Measurements from ENCODE around the gene GADD45B.

GRCh38 chr19:2458054-2458453 is 17.9 kb upstream of the GADD45B start:
- TF ChIP-seq, protein P1, sequence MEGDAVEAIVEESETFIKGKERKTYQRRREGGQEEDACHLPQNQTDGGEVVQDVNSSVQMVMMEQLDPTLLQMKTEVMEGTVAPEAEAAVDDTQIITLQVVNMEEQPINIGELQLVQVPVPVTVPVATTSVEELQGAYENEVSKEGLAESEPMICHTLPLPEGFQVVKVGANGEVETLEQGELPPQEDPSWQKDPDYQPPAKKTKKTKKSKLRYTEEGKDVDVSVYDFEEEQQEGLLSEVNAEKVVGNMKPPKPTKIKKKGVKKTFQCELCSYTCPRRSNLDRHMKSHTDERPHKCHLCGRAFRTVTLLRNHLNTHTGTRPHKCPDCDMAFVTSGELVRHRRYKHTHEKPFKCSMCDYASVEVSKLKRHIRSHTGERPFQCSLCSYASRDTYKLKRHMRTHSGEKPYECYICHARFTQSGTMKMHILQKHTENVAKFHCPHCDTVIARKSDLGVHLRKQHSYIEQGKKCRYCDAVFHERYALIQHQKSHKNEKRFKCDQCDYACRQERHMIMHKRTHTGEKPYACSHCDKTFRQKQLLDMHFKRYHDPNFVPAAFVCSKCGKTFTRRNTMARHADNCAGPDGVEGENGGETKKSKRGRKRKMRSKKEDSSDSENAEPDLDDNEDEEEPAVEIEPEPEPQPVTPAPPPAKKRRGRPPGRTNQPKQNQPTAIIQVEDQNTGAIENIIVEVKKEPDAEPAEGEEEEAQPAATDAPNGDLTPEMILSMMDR (IDR thresholded peaks at IDR 0.05) = no peak
- no peak for TF ChIP-seq POLR2A (IDR thresholded peaks at IDR 0.05)

Data from breast epithelium (tissue), 3 donors.